CD4-positive, CD25-positive, alpha-beta regulatory T cell (primary cell): ENCODE data around the gene TNFRSF21. TPM values are rescaled to one million over a fixed set of nuclear protein-coding genes. Genes with fewer than 3 reads are reported as not detected.
"Not testable (repeated sequence)": the region's sequence is repeated elsewhere in the genome, so short reads cannot be mapped to it uniquely, and the experiment has no call there.

ENCODE experiments used
- ATAC-seq, 2 donors: fragments of 150-1000 bp; cut with Tn5 transposase; one replicate each; pipeline ENCODE4 v1.10.0; 2021; ENCODE audit warnings: low read depth in 2 of 2, moderate number of reproducible peaks in 2 of 2, moderate library complexity in 1 of 2
- DNase-seq, 3 donors: peaks; one replicate each; pipeline versions ENCODE4 v3.0.0 to v3.0.0-alpha.2; 2012 to 2022; ENCODE audit warnings: mixed read lengths in 1 of 3
- H3K27ac ChIP-seq: one replicate; pipeline ENCODE4 v1.7.0; 2013; ENCODE audit warnings: mild to moderate bottlenecking, low read length; ENCODE audit not compliant: insufficient read depth, poor library complexity, severe bottlenecking
- H3K27me3 ChIP-seq: one replicate; pipeline ENCODE4 v1.7.0; 2013; ENCODE audit warnings: low read length; ENCODE audit not compliant: control insufficient read depth, insufficient read depth
- H3K36me3 ChIP-seq: one replicate; pipeline ENCODE4 v1.7.0; 2013; ENCODE audit warnings: mild to moderate bottlenecking, low read length, moderate library complexity; ENCODE audit not compliant: control insufficient read depth, insufficient read depth
- H3K4me1 ChIP-seq: 2 replicates; pipeline ENCODE4 v1.7.0; 2013; ENCODE audit warnings: mild to moderate bottlenecking, low read length; ENCODE audit not compliant: insufficient read depth, control insufficient read depth, poor library complexity, severe bottlenecking
- H3K4me3 ChIP-seq: one replicate; pipeline ENCODE4 v1.7.0; 2013; ENCODE audit warnings: low read depth, mild to moderate bottlenecking, low read length, moderate library complexity
- H3K9me3 ChIP-seq, 2 experiments: 1 replicate in 1 of 2; 2 replicates in 1 of 2; pipeline ENCODE4 v1.7.0; 2013; ENCODE audit warnings: low read length in 2 of 2, mild to moderate bottlenecking in 1 of 2, moderate library complexity in 1 of 2; ENCODE audit not compliant: control insufficient read depth in 2 of 2
- H3K27ac Mint-ChIP-seq, 3 donors: one replicate each; pipeline ENCODE4 v1.8.0; 2020 to 2022; ENCODE audit warnings: mild to moderate bottlenecking in 3 of 3, mixed read lengths in 3 of 3, moderate library complexity in 2 of 3
- H3K27me3 Mint-ChIP-seq: one replicate; pipeline ENCODE4 v1.8.0; 2022; ENCODE audit warnings: mild to moderate bottlenecking, mixed read lengths
- H3K36me3 Mint-ChIP-seq: one replicate; pipeline ENCODE4 v1.8.0; 2020; ENCODE audit warnings: mixed read lengths
- H3K4me1 Mint-ChIP-seq, 4 donors: one replicate each; pipeline ENCODE4 v1.8.0; 2020 to 2022; ENCODE audit warnings: mixed read lengths in 4 of 4, mild to moderate bottlenecking in 1 of 4
- H3K4me3 Mint-ChIP-seq, 4 donors: one replicate each; pipeline ENCODE4 v1.8.0; 2020 to 2022; ENCODE audit warnings: mild to moderate bottlenecking in 4 of 4, mixed read lengths in 4 of 4, moderate library complexity in 3 of 4
- H3K9me3 Mint-ChIP-seq, 7 donors: one replicate each; pipeline ENCODE4 v1.8.0; 2020 to 2022; ENCODE audit warnings: mixed read lengths in 7 of 7, mild to moderate bottlenecking in 3 of 7, moderate library complexity in 2 of 7
- polyA plus RNA-seq, 4 donors: library from polyadenylated mRNA; unstranded; fragments of 300-500 nt; fragmentation: Illumina TruSeq; gene quantifications; one replicate each; pipeline ENCODE4 v1.2.3, GENCODE V29; 2021
- total RNA-seq: library from RNA; stranded (reverse); gene quantifications from one replicate; pipeline ENCODE4 v1.2.3, GENCODE V29; 2022

Gene TNFRSF21
- total and polyA plus RNA-seq, 5 donors from 2014 or later = 0.15 TPM; not detected in 4

GRCh38 chr6:47229255-47229654 is 80.5 kb downstream of the TNFRSF21 start:
- ATAC-seq (no peak), DNase-seq (no peak)
- Histone ChIP-seq H3K9me3 (no peaks in the 10 kb centered on the region), H3K27ac (no peak overlapping the region), H3K27me3 (no peaks in the 10 kb centered on the region), H3K4me3 (no peak overlapping the region), H3K4me1 (no peaks in the 10 kb centered on the region), H3K36me3 (no peaks in the 10 kb centered on the region)
- Mint-ChIP-seq H3K27me3 (no peaks in the 10 kb centered on the region), H3K9me3 (peaks cover 0 to 4% (median 2%) of the 10 kb centered on the region in 7 donors), H3K4me1 (no peaks in the 10 kb centered on the region), H3K36me3 (no peaks in the 10 kb centered on the region), H3K4me3 (no peak overlapping the region), H3K27ac (no peak overlapping the region)

GRCh38 chr6:47228093-47228492 is 81.6 kb downstream of the TNFRSF21 start:
- H3K4me1 Mint-ChIP-seq, ATAC-seq, H3K4me3 ChIP-seq, H3K9me3 Mint-ChIP-seq, H3K27me3 ChIP-seq, H3K9me3 ChIP-seq, DNase-seq, H3K4me1 ChIP-seq, H3K36me3 ChIP-seq, H3K36me3 Mint-ChIP-seq, H3K4me3 Mint-ChIP-seq, H3K27ac ChIP-seq, H3K27me3 Mint-ChIP-seq, H3K27ac Mint-ChIP-seq: not testable (repeated sequence)

- H3K9me3 ChIP-seq, H3K36me3 ChIP-seq, H3K4me1 Mint-ChIP-seq, H3K4me3 Mint-ChIP-seq, ATAC-seq, H3K27ac Mint-ChIP-seq, DNase-seq, H3K27ac ChIP-seq, H3K4me1 ChIP-seq, H3K27me3 ChIP-seq, H3K36me3 Mint-ChIP-seq, H3K4me3 ChIP-seq, H3K27me3 Mint-ChIP-seq, H3K9me3 Mint-ChIP-seq: not testable (repeated sequence)
Observed at GRCh38 chr6:47223251-47223650, 86.5 kb downstream of the TNFRSF21 start.

- DNase-seq (no peak), ATAC-seq (no peak)
- no peak overlapping the region for H3K27ac ChIP-seq
- no peaks in the 10 kb centered on the region for H3K9me3 ChIP-seq
- Mint-ChIP-seq H3K27ac (peak overlapping the region in 1 of 3 donors; percentile 60), H3K36me3 (no peaks in the 10 kb centered on the region), H3K4me1 (no peaks in the 10 kb centered on the region), H3K4me3 (peak overlapping the region in 1 of 4 donors; percentile 10), H3K27me3 (no peaks in the 10 kb centered on the region), H3K9me3 (peaks cover 0 to 6% (median 0%) of the 10 kb centered on the region in 7 donors)
- no peaks in the 10 kb centered on the region for H3K4me1 ChIP-seq
- H3K27me3 ChIP-seq = no peaks in the 10 kb centered on the region
- H3K4me3 ChIP-seq = no peak overlapping the region
- no peaks in the 10 kb centered on the region for H3K36me3 ChIP-seq
Observed at GRCh38 chr6:47221565-47221964, 88.1 kb downstream of the TNFRSF21 start.

- no peaks in the 10 kb centered on the region for H3K36me3 Mint-ChIP-seq
- peaks cover 5% of the 10 kb centered on the region for H3K27me3 Mint-ChIP-seq
- Histone ChIP-seq H3K27me3 (no peaks in the 10 kb centered on the region), H3K36me3 (no peaks in the 10 kb centered on the region), H3K27ac (no peak overlapping the region), H3K4me3 (no peak overlapping the region), H3K9me3 (no peaks in the 10 kb centered on the region), H3K4me1 (no peaks in the 10 kb centered on the region)
- H3K9me3 Mint-ChIP-seq = peaks cover 0 to 6% (median 1%) of the 10 kb centered on the region in 7 donors
- no peak overlapping the region for H3K4me3 Mint-ChIP-seq
- DNase-seq = no peak
- ATAC-seq = no peak
- peaks cover 0 to 2% (median 0%) of the 10 kb centered on the region in 4 donors for H3K4me1 Mint-ChIP-seq
- H3K27ac Mint-ChIP-seq = no peak overlapping the region
Observed at GRCh38 chr6:47209632-47210031, 100.1 kb downstream of the TNFRSF21 start.

GRCh38 chr6:47207261-47207660 is 102.4 kb downstream of the TNFRSF21 start:
- Histone ChIP-seq H3K4me1 (no peaks in the 10 kb centered on the region), H3K27me3 (no peaks in the 10 kb centered on the region), H3K27ac (no peak overlapping the region), H3K4me3 (no peak overlapping the region), H3K36me3 (no peaks in the 10 kb centered on the region), H3K9me3 (no peaks in the 10 kb centered on the region)
- H3K4me1 Mint-ChIP-seq = peaks cover 0 to 5% (median 0%) of the 10 kb centered on the region in 4 donors
- no peak overlapping the region for H3K4me3 Mint-ChIP-seq
- H3K36me3 Mint-ChIP-seq = no peaks in the 10 kb centered on the region
- no peak overlapping the region for H3K27ac Mint-ChIP-seq
- peaks cover 0 to 6% (median 0%) of the 10 kb centered on the region in 7 donors for H3K9me3 Mint-ChIP-seq
- DNase-seq (no peak), ATAC-seq (no peak)
- H3K27me3 Mint-ChIP-seq = peaks cover 5% of the 10 kb centered on the region

- no peaks in the 10 kb centered on the region for H3K36me3 Mint-ChIP-seq
- H3K27ac Mint-ChIP-seq = no peak overlapping the region
Observed at GRCh38 chr6:47206626-47207025, 103.1 kb downstream of the TNFRSF21 start.

GRCh38 chr6:47203938-47204611 is 105.6 kb downstream of the TNFRSF21 start:
- Mint-ChIP-seq H3K9me3 (peaks cover 0 to 3% (median 0%) of the 10 kb centered on the region in 7 donors), H3K36me3 (no peaks in the 10 kb centered on the region), H3K27me3 (peaks cover 5% of the 10 kb centered on the region), H3K4me1 (peaks cover 0 to 5% (median 0%) of the 10 kb centered on the region in 4 donors), H3K27ac (no peak overlapping the region), H3K4me3 (no peak overlapping the region)
- Histone ChIP-seq H3K4me3 (no peak overlapping the region), H3K4me1 (no peaks in the 10 kb centered on the region), H3K9me3 (no peaks in the 10 kb centered on the region), H3K27ac (no peak overlapping the region), H3K36me3 (no peaks in the 10 kb centered on the region), H3K27me3 (no peaks in the 10 kb centered on the region)
- ATAC-seq (peak in 1 of 2 donors; percentile 10), DNase-seq (no peak)

More at GRCh38 chr6:47206626-47207025, 103.1 kb downstream of the TNFRSF21 start:
- H3K4me1 ChIP-seq = no peaks in the 10 kb centered on the region
- no peaks in the 10 kb centered on the region for H3K9me3 ChIP-seq
- DNase-seq (no peak), ATAC-seq (no peak)
- Mint-ChIP-seq H3K27me3 (peaks cover 5% of the 10 kb centered on the region), H3K9me3 (peaks cover 0 to 6% (median 0%) of the 10 kb centered on the region in 7 donors), H3K4me3 (no peak overlapping the region), H3K4me1 (peaks cover 0 to 5% (median 0%) of the 10 kb centered on the region in 4 donors)
- H3K4me3 ChIP-seq = no peak overlapping the region
- no peak overlapping the region for H3K27ac ChIP-seq
- no peaks in the 10 kb centered on the region for H3K36me3 ChIP-seq
- H3K27me3 ChIP-seq = no peaks in the 10 kb centered on the region
